HCT116 (cell line): ENCODE data around the gene AGER. TPM values are rescaled to one million over a fixed set of nuclear protein-coding genes. Genes with fewer than 3 reads are reported as not detected.

ENCODE experiments used
- ATAC-seq: fragments of 200-7000 bp; cut with Tn5 transposase; 2 replicates; pipeline ENCODE4 v1.9.1; 2020; ENCODE audit warnings: mild to moderate bottlenecking, moderate library complexity
- BruUV-seq: library from RNA; stranded (reverse); fragments of 400-500 nt; replicated peaks from 2 replicates; lab custom pipeline; 2021; lab: Mats Ljungman, UMichigan
- CTCF ChIA-PET: fragments of 300-600 bp; sonication (Branson Sonifier 250); formaldehyde crosslinking; loops from one replicate; lab custom pipeline; 2021; ENCODE audit warnings: antibody characterized with exemption; lab: Charles Lee
- POLR2A ChIA-PET: fragments of 300-600, 350-600 bp; sonication (Branson Sonifier 250); formaldehyde crosslinking; loops from one replicate; lab custom pipeline; 2021; ENCODE audit warnings: antibody characterized with exemption; lab: Charles Lee
- RAD21 ChIA-PET, 2 experiments: fragments of 300-600 bp; sonication (Branson Sonifier 250); formaldehyde crosslinking; loops; one replicate each; lab custom pipeline; 2023; ENCODE audit warnings: low total read pairs in 2 of 2; ENCODE audit not compliant: uncharacterized antibody in 2 of 2, unreplicated experiment in 2 of 2, low non-redundant PET in 1 of 2; lab: Charles Lee
- DNase-seq: peaks from one replicate; pipeline ENCODE4 v3.0.0-alpha.2; 2010; ENCODE audit warnings: low read depth, low spot score
- H2AFZ ChIP-seq: fragments of 200-600 bp; shearing (Covaris generic), sonication (generic); 2 replicates; pipeline ENCODE4 v1.6.1; 2017; ENCODE audit warnings: low read depth, mixed run types, mixed read lengths, antibody characterized with exemption, low read length; ENCODE audit not compliant: poor library complexity, severe bottlenecking
- H3K27ac ChIP-seq: 2 replicates; pipeline ENCODE4 v1.5.1; 2012; ENCODE audit warnings: low read depth, low read length
- H3K27me3 ChIP-seq: fragments of 200-600 bp; sonication (generic); 2 replicates; pipeline ENCODE4 v1.6.1; 2016; ENCODE audit warnings: mixed run types, low read length, mixed read lengths; ENCODE audit not compliant: insufficient read depth
- H3K36me3 ChIP-seq, 2 experiments: fragments of 200-500 bp in 1 of 2; fragments of 200-600 bp in 1 of 2; sonication (Bioruptor generic) in 1 of 2; sonication (generic) in 1 of 2; 2 replicates each; pipeline versions ENCODE4 v1.5.1 to v1.6.1; 2014 to 2016; ENCODE audit warnings: low read length in 2 of 2, inconsistent platforms in 1 of 2, mixed read lengths in 1 of 2, mixed run types in 1 of 2; ENCODE audit not compliant: insufficient read depth in 2 of 2, control insufficient read depth in 1 of 2
- H3K4me1 ChIP-seq, 2 experiments: fragments of 200-600 bp in 1 of 2; sonication (generic) in 1 of 2; 2 replicates each; pipeline versions ENCODE4 v1.5.1 to v1.6.1; 2012 to 2017; ENCODE audit warnings: low read length in 2 of 2, inconsistent platforms in 1 of 2, mild to moderate bottlenecking in 1 of 2, mixed read lengths in 1 of 2, mixed run types in 1 of 2, moderate library complexity in 1 of 2; ENCODE audit not compliant: insufficient read depth in 2 of 2, control insufficient read depth in 1 of 2
- H3K4me2 ChIP-seq: fragments of 200-600 bp; sonication (generic); 2 replicates; pipeline ENCODE4 v1.6.1; 2017; ENCODE audit warnings: mixed run types, low read length, mixed read lengths
- H3K4me3 ChIP-seq, 2 experiments: fragments of 200-600 bp in 1 of 2; sonication (generic) in 1 of 2; replicated peaks in 1 of 2; 2 replicates each; pipeline ENCODE4 v1.5.1; 2011 to 2016; ENCODE audit warnings: low read length in 2 of 2, control low read depth in 1 of 2, low read depth in 1 of 2, mild to moderate bottlenecking in 1 of 2, mixed read lengths in 1 of 2, mixed run types in 1 of 2
- H3K79me2 ChIP-seq: fragments of 200-600 bp; sonication (generic); 2 replicates; pipeline ENCODE4 v1.6.1; 2017; ENCODE audit warnings: mild to moderate bottlenecking, mixed run types, low read length, moderate library complexity, mixed read lengths; ENCODE audit not compliant: insufficient read depth
- H3K9ac ChIP-seq: fragments of 200-600 bp; sonication (generic); 2 replicates; pipeline ENCODE4 v1.6.1; 2016; ENCODE audit warnings: low read length, mixed read lengths
- H3K9me2 ChIP-seq: fragments of 200-600 bp; sonication (generic), shearing (Covaris generic); 2 replicates; pipeline ENCODE4 v1.6.1; 2017; ENCODE audit warnings: mixed run types, mild to moderate bottlenecking, moderate library complexity; ENCODE audit not compliant: insufficient read depth
- H3K9me3 ChIP-seq, 2 experiments: fragments of 200-500 bp in 1 of 2; fragments of 200-600 bp in 1 of 2; sonication (Bioruptor generic) in 1 of 2; sonication (generic) in 1 of 2; 2 replicates each; pipeline ENCODE4 v1.6.1; 2014 to 2017; ENCODE audit warnings: low read length in 2 of 2, mixed read lengths in 2 of 2, inconsistent platforms in 1 of 2, low read depth in 1 of 2, mild to moderate bottlenecking in 1 of 2, mixed run types in 1 of 2, moderate library complexity in 1 of 2; ENCODE audit not compliant: control insufficient read depth in 1 of 2, insufficient read depth in 1 of 2
- H4K20me1 ChIP-seq: fragments of 200-600 bp; sonication (generic), shearing (Covaris generic); 2 replicates; pipeline ENCODE4 v1.6.1; 2017; ENCODE audit warnings: mixed run types, mild to moderate bottlenecking, moderate library complexity; ENCODE audit not compliant: insufficient read depth
- ATF3 ChIP-seq: IDR thresholded peaks from 2 replicates; pipeline ENCODE4 v1.6.1; 2012
- CBX3 ChIP-seq: IDR thresholded peaks from 2 replicates; pipeline ENCODE4 v1.6.1; 2012; ENCODE audit warnings: low read depth
- CEBPB ChIP-seq: IDR thresholded peaks from 2 replicates; pipeline ENCODE4 v1.6.1; 2012; ENCODE audit warnings: low read depth
- CTCF ChIP-seq, 3 experiments: fragments of 200-600 bp in 1 of 3; sonication (generic) in 1 of 3; IDR thresholded peaks in 2 of 3; conservative IDR thresholded peaks in 1 of 3; 2 replicates each; pipeline ENCODE4 v1.5.1; 2012 to 2017; ENCODE audit warnings: low read depth in 2 of 3, low read length in 2 of 3, antibody characterized with exemption in 1 of 3, borderline replicate concordance in 1 of 3, control low read depth in 1 of 3, mild to moderate bottlenecking in 1 of 3, mixed read lengths in 1 of 3, mixed run types in 1 of 3, moderate library complexity in 1 of 3; ENCODE audit not compliant: insufficient read depth in 1 of 3
- EGR1 ChIP-seq: IDR thresholded peaks from 2 replicates; pipeline ENCODE4 v1.6.1; 2012; ENCODE audit warnings: low read depth
- ELF1 ChIP-seq: IDR thresholded peaks from 2 replicates; pipeline ENCODE4 v1.6.1; 2012; ENCODE audit warnings: low read depth, borderline replicate concordance
- FOSL1 ChIP-seq: IDR thresholded peaks from 2 replicates; pipeline ENCODE4 v1.6.1; 2012; ENCODE audit warnings: low read depth
- JUND ChIP-seq: IDR thresholded peaks from 2 replicates; pipeline ENCODE4 v1.6.1; 2012
- MAX ChIP-seq: IDR thresholded peaks from 2 replicates; pipeline ENCODE4 v1.6.1; 2012
- POLR2A ChIP-seq: IDR thresholded peaks from 2 replicates; pipeline ENCODE4 v1.7.0; 2011; ENCODE audit warnings: borderline replicate concordance; ENCODE audit not compliant: insufficient read depth, insufficient read length; ENCODE audit errors: extremely low read depth
- POLR2AphosphoS5 ChIP-seq: IDR thresholded peaks from 2 replicates; pipeline ENCODE4 v1.6.1; 2011; ENCODE audit warnings: mild to moderate bottlenecking, low read depth, low read length, moderate library complexity
- REST ChIP-seq: IDR thresholded peaks from 2 replicates; pipeline ENCODE4 v1.6.1; 2012; ENCODE audit warnings: low read depth
- SIN3A ChIP-seq: IDR thresholded peaks from 2 replicates; pipeline ENCODE4 v1.6.1; 2012; ENCODE audit warnings: low read depth
- SP1 ChIP-seq: IDR thresholded peaks from 2 replicates; pipeline ENCODE4 v1.6.1; 2012; ENCODE audit warnings: low read depth
- YY1 ChIP-seq: IDR thresholded peaks from 2 replicates; pipeline ENCODE4 v1.6.1; 2011; ENCODE audit warnings: low read length, low read depth, moderate library complexity, mild to moderate bottlenecking; ENCODE audit not compliant: insufficient replicate concordance; ENCODE audit errors: extremely low read depth
- ZFX ChIP-seq: fragments of 450-650 bp; IDR thresholded peaks from 2 replicates; pipeline ENCODE4 v1.6.1; 2017
- ZNF274 ChIP-seq: fragments of 200-500 bp; sonication (Bioruptor generic); IDR thresholded peaks from 2 replicates; pipeline ENCODE4 v1.6.1; 2014; ENCODE audit warnings: mild to moderate bottlenecking, low read depth, low read length, inconsistent platforms
- intact Hi-C: fragments of 100-400 bp; cut with micrococcal nuclease; formaldehyde crosslinking; loops from 2 replicates; pipeline ENCODE4 v1.10.0; 2022
- total RNA-seq: library from RNA; stranded (reverse); gene quantifications from one replicate; pipeline ENCODE4 v1.2.1, GENCODE V29; 2021; ENCODE audit not compliant: unreplicated experiment

The AGER gene
- total RNA-seq, 1 experiment from 2014 or later = 22.6 TPM

GRCh38 chr6:32167761-32168262, 16.2 kb downstream of the AGER start:
- Histone ChIP-seq H3K9me3 (no peaks in the 10 kb centered on the region), H2AFZ (no peak overlapping the region), H3K4me3 (no peak overlapping the region), H3K27ac (no peak overlapping the region), H3K4me1 (peaks cover 0 to 5% of the 10 kb centered on the region in 2 experiments; a peak in 3 of 4 replicates), H3K36me3 (peaks cover 4 to 15% of the 10 kb centered on the region in 2 experiments; a peak in 3 of 4 replicates), H3K9ac (no peak overlapping the region), H3K9me2 (no peaks in the 10 kb centered on the region), H4K20me1 (no peaks in the 10 kb centered on the region), H3K4me2 (no peak overlapping the region), H3K79me2 (no peaks in the 10 kb centered on the region), H3K27me3 (no peaks in the 10 kb centered on the region)
- CTCF ChIA-PET = no interaction called here
- TF ChIP-seq JUND = no peak
- no peak for TF ChIP-seq YY1
- no peak for TF ChIP-seq REST
- TF ChIP-seq MAX = no peak
- TF ChIP-seq ATF3 = no peak
- no peak for TF ChIP-seq CBX3
- no peak for TF ChIP-seq POLR2A
- no peak for TF ChIP-seq ELF1
- no peak for TF ChIP-seq ZNF274
- no peak for TF ChIP-seq ZFX
- no peak for TF ChIP-seq SIN3A
- TF ChIP-seq FOSL1 = no peak
- no peak for TF ChIP-seq CTCF (IDR thresholded peaks at IDR 0.05 in 2 of 3, conservative IDR thresholded peaks at IDR 0.05 in 1 of 3; ENCODE audit: borderline replicate concordance in 1 of 3, insufficient read depth in 1 of 3, low read depth in 2 of 3, low read length in 2 of 3)
- no peak for TF ChIP-seq SP1
- TF ChIP-seq EGR1 = no peak
- TF ChIP-seq POLR2AphosphoS5 = no peak
- TF ChIP-seq CEBPB = no peak
- BruUV-seq = TSS peak; percentile 33
- ATAC-seq (no peak), DNase-seq (no peak)
- intact Hi-C loops = no loop called here
- POLR2A ChIA-PET = no interaction called here
- RAD21 ChIA-PET = no interaction called here
